NT2/D1 (cell line): ENCODE results near the gene ARL5C.

Source experiments
- SUZ12 ChIP-seq: IDR thresholded peaks from 2 replicates; pipeline ENCODE4 v1.6.1; 2011; ENCODE audit not compliant: insufficient read length, insufficient read depth; ENCODE audit errors: extremely low read depth
- YY1 ChIP-seq: IDR thresholded peaks from 2 replicates; pipeline ENCODE4 v1.6.1; 2011; ENCODE audit not compliant: insufficient read length, insufficient read depth
- ZNF274 ChIP-seq: IDR thresholded peaks from 2 replicates; pipeline ENCODE4 v1.6.1; 2011; ENCODE audit warnings: mild to moderate bottlenecking, low read depth, low read length

- no peak for TF ChIP-seq ZNF274
- no peak for TF ChIP-seq SUZ12
- no peak for TF ChIP-seq YY1
These were observed 11.3 kb upstream of the ARL5C start for GRCh38 chr17:39177256-39177655.
